HG02678 (cell line): ENCODE data around the gene KRT80.

Source experiments
- ATAC-seq: cut with Tn5 transposase; IDR thresholded peaks from one replicate; pipeline ENCODE4 v1.9.1; 2021; ENCODE audit warnings: mild to moderate bottlenecking, moderate library complexity; ENCODE audit not compliant: unreplicated experiment

Gene KRT80

DNA sequence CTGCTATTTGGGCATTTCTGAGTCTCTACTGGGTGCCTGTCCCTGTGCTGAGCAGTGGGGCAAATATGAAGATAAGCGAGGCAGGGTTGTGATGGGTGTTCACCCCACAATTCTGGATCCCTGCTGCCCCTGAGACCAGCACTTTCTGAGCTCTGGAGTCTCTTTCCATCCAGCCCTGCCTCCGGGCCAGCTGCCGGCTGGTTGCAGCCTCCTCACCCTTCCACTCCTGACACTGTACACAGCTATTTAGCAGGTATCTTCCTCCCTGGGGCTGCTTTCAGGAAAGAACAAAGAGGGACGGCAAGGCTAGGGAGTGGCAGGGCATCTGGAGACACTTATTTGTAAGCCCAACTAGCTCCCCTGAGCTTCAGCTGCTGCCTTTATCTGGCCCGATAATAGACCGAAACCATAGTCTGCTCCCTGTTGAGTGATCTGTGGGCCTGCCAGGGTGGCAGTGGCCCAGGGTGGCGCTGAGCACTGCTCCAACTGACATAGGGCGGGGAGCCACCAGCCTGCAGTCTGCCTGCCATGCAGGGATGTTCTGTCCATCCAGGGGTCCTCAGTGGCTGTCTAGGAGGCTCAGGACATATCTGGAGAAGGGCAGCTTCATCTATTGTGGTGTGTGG lies 7.6 kb upstream of the KRT80 start:
- no peak for ATAC-seq

DNA sequence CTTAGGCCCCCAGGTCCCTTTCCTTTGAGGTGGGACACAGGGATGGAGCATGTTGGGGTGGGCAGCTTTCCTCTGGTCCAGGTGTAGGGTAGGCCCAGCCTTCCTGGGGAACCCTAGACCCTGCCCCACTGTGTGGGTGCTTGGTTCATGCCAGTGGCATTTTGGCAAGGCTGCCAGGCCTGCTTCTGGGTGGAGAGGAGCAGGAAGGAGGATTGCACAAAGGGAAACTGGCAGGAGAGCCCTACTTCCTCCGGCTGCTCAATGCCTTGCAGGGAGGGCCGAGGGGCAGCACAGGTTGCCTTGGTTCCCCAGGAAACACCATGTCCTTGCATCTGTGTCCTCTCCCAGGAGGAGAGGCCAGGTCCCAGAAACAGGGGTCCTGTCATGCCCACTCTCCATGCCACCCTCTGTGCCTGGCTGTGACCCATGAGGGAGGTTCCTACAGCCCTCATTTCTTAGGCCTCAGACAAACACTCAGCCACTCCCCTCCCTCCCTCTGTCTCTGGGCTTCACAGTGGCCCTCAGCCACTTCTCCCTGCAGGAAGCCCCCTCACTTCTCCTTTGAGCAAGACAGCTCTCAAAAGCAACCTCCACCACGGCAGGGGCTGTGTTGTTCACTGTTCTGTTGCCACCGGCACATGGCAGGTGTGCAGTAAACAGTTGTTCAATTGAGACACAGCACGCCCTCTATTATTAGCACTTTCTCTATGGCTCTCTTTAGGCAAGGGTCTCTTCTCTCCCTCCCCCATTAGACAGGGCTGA lies 6.8 kb upstream of the KRT80 start:
- no peak for ATAC-seq

DNA sequence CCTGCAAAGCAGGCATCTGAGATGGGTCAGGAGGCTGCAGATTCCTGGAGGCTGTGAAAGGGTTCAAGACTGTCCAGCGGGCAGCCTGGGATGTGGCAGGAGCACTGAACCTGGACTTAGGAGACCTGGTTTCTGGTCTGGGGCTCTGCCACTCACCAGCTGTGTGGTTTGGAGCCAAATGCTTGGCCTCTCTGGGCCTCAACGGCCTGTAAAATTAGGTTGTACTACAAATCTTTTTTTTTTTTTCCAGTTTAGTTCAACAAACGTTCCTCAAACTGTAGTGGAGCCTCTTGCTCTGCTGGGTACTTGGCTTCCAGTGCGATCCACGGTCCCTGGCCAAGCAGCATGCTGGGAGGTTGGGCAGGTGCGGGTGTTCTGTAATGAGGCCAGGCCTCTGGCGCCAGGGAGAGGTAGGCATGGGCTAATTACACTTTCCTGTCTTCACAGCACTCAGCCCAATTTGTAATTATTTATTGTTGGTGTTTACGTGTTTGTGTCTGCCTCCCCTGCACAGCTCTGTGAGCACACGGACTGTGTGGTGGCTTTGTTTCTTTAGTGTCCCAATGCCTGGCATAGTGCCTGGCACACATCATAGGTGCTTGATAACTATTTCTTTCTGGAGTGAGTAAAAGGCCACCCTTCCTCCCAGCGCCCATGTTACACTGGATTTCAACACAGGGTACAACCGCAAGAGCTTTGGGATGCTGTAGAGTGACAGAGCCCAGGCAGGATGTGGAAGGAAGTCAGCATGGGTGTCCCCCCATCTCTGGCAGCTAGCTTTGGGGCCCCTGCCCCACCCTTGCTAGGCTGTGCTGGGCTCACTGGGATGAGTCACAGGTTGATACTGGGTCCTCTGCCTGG lies 5.8 kb upstream of the KRT80 start:
- no peak for ATAC-seq

DNA sequence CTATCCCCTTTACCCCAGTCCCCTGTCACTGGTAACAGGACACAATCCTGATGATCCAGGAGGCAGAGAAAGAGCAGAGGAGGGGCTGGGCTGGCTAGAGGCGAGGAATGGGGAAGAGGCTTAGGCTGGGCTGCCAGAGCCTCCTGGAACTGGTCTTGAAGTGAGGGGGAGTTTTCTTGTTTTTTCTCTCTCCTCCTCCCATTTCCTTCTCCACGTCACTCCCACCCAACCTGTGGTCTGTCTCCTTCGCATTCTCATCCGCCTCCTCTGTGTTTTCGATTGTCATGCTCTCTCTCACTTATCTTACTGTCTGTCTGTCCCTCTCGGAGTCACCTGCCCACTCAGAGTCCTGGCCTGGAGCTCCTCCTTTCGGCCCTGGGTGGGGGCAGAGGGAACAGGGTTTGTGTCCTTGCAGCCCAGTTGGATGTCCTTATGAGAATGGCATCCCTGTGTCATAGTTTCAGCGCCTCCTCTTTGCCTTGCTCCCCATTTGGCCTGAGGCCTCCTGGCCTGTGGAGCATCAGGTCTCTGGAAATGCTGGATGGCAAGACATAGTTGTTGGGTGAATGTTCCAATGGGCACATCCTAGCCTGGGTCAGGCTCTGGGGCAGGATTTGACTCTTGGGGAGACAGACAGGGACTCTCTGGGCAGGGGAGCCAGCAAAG lies 3.4 kb upstream of the KRT80 start:
- ATAC-seq: no peak

DNA sequence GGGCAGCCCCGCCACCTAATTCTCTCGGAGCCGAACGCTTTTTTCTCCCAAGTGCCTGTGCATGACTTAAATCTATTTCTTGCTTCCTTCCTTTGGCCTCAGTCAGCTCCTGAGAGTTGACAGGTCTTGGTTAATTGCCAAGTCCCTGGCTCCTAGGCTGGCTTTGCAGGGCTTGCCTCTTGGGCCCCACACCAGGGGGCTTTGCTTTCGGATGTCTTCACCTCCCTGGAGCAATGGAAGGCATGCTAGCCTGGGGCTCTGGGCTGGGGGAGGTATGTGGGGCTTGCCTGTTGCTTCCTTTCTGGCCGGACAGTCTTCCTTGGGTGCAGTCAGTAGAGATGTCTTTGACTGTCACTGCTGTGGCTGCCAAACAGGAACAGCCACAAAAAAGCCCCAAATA lies 2.2 kb upstream of the KRT80 start:
- no peak for ATAC-seq

DNA sequence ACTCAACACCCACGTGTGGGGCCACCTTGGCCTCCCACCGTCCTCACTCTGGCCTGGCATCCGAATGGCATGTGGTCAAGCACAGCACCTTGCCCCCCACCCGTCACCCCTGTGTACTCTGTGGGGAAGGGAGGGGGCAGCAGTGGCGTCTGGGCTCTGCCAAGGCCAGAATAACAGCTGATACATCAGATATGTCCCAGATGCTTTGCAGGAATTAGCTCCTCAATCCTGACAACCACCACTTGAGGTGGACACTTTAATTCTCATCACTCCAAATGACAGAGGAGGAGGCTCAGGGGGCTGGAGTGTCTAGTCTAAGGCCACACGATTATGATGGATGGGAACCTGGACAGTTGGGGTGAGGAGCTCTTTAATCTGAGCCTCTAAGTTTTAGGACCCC lies 1.7 kb upstream of the KRT80 start:
- ATAC-seq: no peak

DNA sequence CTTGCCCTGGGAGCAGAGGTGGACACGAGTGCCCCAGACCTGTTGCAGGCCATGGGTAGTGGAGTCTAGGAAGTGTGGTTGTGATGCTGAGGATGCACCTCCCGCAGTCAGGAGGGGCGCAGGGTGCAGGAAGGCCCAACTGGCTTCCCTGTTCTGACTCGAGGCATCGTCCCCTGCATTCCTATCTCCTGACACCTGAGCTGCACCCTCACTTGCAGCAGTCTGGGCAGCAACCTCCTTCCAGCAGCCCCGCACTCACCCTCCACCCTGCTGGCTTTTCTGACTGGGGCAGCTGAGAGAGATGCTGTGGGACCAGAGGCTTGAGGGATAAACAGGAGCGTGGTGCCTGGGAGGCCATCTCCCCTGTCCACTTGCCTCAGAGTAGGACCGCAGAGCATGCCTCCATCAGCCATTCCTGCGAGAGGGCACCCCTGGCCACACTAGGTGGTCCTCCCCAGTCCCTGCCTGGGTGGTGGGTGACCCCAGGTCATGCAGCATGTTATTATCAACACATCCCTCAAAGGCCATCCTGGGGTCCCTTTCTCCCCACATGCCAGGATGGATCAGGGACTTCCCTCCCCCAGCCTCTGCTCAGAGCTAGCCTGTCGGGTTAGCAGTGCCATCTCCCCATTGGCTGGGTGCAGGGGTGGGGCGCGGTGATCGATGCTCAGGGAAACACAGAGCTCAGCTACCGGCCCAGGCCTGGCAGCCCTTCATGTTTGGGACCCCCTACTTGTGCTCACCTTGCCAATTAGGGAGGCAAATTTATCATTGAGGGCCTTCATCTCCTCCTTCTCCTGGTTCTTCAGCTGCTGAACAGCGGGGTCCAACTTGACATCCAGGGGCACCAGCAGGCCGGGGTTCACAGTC lies 719 bp downstream of the KRT80 start:
- ATAC-seq: no peak

DNA sequence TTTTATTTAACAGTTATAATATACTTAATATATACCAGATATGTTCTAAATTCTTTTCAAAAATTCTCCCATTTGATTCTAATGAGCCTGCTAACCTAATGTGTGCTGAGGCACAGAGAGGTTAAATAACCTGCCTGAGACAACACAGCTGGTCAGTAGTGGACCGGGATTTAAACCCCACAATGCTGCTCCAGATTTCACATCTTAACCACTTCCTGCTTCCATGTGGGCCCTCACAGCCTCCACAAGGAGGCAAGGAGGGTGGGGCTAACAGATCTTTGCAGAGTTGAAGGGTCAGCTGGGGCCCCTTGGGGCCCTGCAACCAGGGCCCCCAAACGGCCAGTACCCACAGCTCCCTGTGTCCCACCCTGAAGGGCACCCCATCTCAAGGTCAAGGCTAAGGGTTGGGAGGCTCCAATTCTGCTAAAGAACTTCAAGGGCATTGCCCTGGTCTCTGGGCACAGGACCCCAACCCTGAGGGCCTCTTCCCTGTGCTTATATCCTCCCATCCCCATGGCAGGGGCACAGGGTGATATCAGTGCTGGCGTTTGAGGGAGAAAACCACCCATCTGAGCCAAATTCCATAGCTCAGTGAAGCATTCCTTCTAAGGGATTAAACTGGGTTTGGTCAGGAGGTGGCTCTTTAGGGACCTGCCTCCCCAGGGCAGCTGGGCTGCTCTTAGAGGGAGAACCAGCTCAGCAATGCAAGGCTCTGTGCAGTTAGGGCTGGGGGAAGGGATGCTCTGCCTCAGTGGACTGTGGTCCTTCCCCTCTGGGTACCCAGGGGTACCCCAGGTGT lies 2.2 kb downstream of the KRT80 start:
- ATAC-seq: no peak

DNA sequence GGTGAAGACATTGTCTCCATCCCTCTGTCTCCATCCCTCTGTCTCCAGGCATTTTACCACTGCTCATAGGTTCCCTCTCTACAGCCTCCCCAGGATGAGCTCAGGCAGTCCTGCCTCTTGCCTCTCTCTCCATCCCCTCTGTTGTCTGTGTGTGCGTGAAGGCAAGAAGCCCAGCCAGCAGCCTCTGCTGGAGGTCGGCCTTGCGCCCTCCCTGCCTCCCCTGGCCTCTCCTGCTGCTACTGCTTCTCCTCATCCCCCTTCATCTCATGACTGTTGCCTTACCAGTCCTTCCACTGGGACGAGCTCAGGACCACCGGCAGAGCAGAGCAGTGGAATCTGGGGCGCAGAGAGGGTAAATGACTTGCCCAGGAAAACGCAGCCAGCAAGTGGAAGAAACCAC lies 3.2 kb downstream of the KRT80 start:
- no peak for ATAC-seq

DNA sequence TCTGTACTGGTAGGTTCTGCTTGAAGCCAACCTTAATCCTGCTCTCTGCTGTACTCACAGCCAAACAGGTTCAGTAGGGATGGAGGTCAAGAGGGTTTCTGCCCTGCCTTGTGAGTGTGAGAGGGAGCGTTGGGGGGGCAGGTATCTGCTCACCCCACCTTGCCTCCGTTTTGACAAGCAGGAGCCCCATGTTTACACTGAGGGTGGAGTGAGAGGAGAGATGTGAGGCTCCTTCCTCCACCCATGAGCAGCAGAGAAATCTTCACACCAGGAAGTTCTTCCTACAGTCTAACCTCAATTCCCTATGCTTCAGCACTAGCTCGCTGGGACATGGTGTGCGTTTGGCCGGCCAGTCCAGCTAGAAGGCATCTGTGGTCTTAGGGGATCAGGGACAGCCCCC lies 4.2 kb downstream of the KRT80 start:
- ATAC-seq: no peak

DNA sequence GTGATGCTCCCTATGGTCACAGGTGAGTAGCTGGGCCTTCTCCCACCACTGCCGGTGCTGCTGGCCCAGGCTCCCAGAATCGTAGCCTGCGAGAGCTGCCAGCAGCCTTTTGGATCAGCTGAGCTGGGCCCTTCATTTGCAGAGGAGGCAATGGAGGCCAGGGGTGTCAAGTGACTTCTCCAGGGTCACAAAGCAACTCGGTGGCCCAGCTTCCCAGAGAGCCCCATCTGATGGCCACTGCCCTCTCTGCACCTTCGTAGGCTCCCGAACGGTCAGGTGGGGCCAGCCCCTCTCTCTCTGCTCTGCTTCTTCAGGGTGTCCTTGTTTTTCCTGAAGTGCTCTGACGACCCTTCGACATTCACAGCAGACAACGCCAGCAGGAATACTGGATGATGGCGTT lies 4.6 kb downstream of the KRT80 start:
- ATAC-seq: no peak

DNA sequence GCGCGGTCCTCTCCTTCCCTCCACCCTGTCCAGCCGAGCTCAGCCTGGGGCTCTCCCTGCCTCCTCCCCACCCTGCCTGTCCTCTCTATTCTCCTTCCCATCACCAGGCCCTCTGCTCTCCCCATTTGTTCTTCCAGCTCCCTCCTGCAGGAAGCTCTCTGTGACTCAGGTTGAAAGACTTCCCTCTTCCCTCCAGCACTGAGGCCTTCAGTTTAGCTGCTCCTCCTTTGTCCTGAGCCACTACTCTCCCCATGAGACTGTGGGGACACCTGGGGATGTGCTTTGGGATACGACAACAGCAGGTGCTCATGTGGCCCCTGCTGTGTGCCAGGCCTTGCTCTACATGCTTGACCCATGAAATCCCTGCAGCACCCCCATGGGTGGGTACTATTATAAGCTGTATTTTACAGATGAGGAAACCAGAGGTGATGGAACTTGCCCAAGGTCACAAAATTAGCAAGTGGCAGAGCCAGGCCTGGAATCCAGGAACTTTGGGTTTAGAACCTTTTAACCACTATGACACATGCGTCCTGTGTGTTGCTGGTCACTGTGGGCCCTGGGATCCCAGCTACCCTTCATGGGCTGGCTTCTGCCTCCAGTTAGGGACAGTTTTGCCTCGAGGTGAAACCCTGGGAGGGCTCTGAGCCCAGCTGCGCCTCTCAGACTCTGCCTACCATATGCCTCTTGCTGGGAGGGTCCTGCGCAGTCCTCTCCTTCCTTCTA lies 5.5 kb downstream of the KRT80 start:
- no peak for ATAC-seq

DNA sequence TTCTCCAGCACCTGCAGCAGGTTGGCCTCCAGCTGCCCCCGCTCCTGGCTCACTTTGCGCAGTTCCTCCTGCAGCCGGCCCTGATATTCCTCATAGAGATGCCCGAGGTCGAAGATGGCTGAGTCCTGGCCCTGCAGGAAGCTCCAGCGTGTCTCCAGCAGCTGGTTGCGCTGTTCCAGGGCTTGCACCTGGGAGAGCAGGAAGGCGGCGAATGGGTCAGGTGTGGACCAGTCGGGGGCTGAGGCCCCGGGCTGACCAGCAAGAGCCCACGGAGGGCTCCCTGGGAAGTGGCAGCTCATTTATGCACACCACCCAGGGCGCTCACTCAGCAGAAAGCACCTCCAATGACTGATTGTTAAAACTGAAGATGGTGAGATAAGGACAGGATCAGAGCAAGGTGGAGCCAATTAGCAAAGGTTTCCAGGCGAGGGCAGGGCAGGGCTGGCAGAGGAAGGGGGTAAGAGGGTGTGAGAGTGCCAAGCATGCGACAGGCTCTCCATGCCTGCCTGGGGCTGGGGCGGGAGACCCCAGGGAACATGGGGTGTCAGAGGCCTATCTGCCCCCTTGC lies 6.3 kb downstream of the KRT80 start:
- ATAC-seq: no peak

DNA sequence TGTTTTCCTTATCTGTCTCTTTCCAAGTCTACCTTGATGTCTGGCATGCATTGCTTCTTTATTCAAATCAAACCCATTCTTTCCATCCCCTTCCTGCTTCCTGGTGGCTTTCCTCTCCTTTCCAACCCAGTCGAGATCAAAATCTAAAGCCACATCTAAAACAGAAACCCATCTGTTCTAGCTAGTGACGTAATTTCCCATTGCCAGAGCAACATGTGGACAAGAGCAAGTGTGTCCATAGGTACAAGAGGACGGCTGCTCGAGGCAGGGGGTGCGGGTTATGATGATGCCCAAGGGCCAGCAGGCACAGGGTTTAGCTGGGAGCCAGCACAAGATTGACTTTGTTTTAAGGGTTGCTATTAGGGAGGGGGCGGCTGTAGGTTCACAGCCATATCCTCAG lies 7.0 kb downstream of the KRT80 start:
- ATAC-seq: no peak

DNA sequence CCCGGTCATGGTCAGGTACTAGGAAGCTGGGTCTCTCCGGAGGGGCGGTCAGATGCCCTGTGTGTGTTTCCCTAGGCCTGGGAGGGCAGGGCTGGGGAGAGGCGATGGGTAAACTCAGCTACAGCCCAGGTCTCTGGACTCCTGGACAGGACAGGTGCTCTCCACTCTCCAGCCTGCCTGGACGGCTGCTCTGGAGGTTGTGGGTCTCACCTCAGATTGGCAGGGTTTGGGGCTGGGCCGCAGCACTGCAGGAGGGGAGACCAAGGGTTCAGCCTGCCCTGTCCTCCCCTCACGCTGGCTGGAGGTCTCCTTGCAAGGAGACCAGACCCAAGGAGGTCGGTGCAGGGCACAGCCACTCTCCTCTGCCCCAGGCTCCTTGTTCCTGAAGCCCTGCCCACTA lies 7.8 kb downstream of the KRT80 start:
- ATAC-seq: no peak

DNA sequence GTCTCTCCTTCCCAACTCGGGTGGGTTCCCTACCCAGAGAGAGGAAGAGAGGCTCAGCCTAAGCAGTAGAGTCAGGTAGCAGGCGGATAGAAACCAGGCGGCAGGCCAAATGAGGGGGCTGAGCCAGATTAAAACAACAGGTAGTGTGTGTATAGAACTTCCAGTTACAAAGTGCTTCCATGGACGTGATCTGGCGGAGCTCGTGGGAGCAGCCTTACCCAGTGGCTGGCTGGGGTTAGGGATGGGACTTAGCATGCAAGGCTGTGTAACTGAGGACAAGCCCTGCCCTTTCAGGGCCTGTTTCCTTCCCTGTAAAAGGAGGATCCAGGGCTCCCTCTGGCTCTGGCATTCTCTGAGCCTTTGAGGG lies 8.3 kb downstream of the KRT80 start:
- ATAC-seq: no peak

DNA sequence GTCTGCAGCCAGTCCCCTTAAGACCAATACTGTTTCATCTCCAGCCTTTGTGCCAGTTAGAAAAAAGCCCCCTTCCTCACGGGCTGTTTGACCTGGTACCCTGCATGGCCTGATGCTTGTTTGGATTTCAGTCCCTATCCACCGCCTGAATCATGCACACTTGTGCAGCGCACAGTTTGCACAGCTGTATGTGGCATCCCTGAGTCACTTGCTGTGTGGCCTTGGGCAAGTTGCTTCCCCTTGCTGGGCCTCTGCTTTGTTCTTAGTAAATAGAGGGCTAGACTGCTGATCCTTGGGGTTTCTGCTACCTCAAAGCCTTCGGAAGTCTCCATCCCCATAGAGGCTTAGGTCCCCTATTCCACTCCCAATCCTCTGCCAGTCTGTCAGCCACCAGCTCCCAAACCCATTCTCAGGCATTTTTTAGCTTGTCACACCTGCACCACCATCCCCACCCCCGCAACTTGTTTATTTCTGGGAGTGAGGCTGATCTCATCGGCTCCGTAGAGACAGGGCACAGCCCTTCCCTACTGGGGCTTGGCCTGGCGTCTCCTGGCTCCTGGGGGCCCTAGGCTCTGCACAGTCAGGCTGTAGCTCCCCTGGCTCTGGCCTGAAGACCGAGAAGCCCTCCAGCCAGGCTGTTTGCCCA lies 8.8 kb downstream of the KRT80 start:
- ATAC-seq: no peak

DNA sequence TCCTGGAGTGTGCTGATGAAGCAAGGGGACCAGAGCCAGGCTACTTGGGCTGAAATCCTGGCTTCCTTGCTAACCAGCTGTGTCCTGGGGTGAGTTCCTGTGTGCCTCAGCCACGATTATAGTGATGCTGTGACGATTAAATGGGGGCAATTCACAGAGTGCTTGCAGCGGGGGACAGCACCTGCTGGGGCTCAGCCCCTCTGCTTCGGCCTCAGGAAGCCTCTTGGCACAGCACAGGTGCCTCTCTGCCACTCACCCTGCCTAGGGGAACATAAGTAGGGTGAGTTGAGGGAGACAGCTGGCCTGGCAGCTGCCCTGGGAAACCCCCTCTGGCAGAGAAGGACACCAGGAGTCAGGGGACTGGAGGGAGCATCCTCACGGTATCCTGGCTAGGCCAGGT lies 9.4 kb downstream of the KRT80 start:
- no peak for ATAC-seq
